Right atrium auricular region (tissue), 2 donors: ENCODE measurements around the gene ELMO3. TPM values are rescaled to one million over a fixed set of nuclear protein-coding genes. Genes with fewer than 3 reads are reported as not detected.

ENCODE experiments used
- DNase-seq: peaks from one replicate; pipeline ENCODE4 v3.0.0-alpha.2; 2019; ENCODE audit warnings: low spot score
- H3K27ac ChIP-seq, 2 donors: fragments of 200-600 bp; sonication (generic); 1 replicate in 1 of 2; 2 replicates in 1 of 2; pipeline ENCODE4 v1.5.1; 2016 to 2019
- H3K27me3 ChIP-seq, 2 donors: fragments of 200-600 bp; sonication (generic); one replicate each; pipeline versions ENCODE4 v1.5.1 to v1.6.0; 2017 to 2019
- H3K36me3 ChIP-seq: fragments of 200-600 bp; sonication (generic); one replicate; pipeline ENCODE4 v1.5.1; 2016
- H3K4me1 ChIP-seq, 2 donors: fragments of 200-600 bp; sonication (generic); one replicate each; pipeline versions ENCODE4 v1.5.1 to v1.6.0; 2017 to 2019
- H3K4me3 ChIP-seq, 2 donors: fragments of 200-600 bp; sonication (generic); 1 replicate in 1 of 2; 2 replicates in 1 of 2; pipeline ENCODE4 v1.5.1; 2017 to 2019; ENCODE audit warnings: mild to moderate bottlenecking in 1 of 2, moderate library complexity in 1 of 2
- H3K9me3 ChIP-seq, 2 donors: fragments of 200-600 bp; sonication (generic); one replicate each; pipeline ENCODE4 v1.5.1; 2019
- total RNA-seq, 2 donors: library from RNA; depleted of rRNA; stranded (reverse); fragments of >200 nt; gene quantifications; one replicate each; pipeline ENCODE4 v1.1.0, GENCODE V29; 2016
- TF ChIP-seq, protein P1 (sequence below), 2 donors: fragments of 200-600 bp; sonication (generic); IDR thresholded peaks; one replicate each; pipeline ENCODE4 v1.5.1; 2019; ENCODE audit warnings: antibody characterized with exemption in 2 of 2

Gene ELMO3
- total RNA-seq, 2 donors from 2014 or later = 0.37 to 2.2 TPM

DNA sequence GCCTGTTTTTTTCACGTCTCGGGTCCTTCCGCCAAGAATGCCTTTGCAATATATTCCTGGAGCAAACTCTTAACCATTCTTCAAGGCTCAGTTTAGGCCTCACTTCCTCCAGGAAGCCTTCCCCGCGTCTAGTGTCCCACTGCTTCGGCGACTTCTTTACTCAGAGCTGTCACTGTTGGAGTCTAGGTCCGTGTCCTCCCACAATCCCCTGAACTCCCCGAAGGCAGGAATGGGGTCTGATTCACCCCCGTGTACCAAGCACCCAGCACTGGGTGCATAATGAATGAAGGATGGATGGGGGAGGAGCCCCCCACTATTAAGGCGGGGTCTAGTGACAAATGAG lies 15.7 kb upstream of the ELMO3 start:
- no peak for DNase-seq
- H3K4me1 ChIP-seq = peaks cover 0 to 38% of the 10 kb centered on the region in 2 donors
- H3K4me3 ChIP-seq = peak overlapping the region; percentile 68 to 72
- TF ChIP-seq, protein P1, sequence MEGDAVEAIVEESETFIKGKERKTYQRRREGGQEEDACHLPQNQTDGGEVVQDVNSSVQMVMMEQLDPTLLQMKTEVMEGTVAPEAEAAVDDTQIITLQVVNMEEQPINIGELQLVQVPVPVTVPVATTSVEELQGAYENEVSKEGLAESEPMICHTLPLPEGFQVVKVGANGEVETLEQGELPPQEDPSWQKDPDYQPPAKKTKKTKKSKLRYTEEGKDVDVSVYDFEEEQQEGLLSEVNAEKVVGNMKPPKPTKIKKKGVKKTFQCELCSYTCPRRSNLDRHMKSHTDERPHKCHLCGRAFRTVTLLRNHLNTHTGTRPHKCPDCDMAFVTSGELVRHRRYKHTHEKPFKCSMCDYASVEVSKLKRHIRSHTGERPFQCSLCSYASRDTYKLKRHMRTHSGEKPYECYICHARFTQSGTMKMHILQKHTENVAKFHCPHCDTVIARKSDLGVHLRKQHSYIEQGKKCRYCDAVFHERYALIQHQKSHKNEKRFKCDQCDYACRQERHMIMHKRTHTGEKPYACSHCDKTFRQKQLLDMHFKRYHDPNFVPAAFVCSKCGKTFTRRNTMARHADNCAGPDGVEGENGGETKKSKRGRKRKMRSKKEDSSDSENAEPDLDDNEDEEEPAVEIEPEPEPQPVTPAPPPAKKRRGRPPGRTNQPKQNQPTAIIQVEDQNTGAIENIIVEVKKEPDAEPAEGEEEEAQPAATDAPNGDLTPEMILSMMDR (IDR thresholded peaks at IDR 0.05) = no peak
- H3K36me3 ChIP-seq = no peaks in the 10 kb centered on the region
- H3K27ac ChIP-seq = peak overlapping the region; percentile 89 to 97
- no peaks in the 10 kb centered on the region for H3K9me3 ChIP-seq
- H3K27me3 ChIP-seq = no peaks in the 10 kb centered on the region

DNA sequence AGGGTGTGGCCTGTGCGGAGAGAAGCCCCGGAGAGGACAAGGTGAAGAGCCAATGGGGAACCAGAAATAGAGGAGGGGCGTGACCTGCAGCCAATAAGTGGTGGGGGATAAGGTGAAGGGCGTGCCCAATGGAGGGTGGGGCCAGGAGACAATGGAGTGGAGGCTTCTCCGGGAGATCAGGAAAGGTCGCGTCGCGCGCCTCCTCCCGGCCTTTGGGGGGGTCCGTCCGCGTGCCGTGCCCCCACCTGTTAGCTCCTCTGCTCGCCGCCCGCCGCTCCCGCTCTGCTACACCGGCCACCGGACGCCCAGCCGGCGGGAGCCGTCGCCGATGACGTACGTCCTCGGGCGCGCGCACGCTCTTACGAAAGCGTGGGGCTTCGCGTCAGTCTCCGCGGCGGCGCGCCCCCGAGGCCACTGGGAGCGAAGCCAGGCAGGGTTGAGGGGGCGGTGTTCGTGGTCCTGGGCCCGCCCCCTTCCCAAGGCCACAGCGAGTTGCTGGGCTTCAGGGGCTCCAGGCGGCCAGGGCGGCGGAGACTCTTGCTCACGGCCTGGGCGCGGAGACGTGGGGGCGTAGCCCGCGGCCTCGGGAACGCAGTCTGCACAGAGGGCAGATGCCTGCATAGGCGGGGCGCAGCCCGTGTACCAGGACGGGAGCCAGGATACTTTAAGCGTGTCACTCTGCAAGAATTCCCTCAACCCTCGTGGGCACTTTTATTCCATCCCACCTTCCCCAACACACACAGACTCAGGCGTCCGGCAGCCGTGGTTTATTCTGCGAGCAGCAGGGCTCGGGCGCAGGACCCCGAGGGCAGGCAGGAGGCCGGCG lies 15.1 kb upstream of the ELMO3 start, which contains the start of gene MATCAP1:
TSS of gene MATCAP1 (minus strand) at position 337 of the 826 bp plus-strand sequence. CDS start 3,353 bp downstream, outside the sequence.
- Histone ChIP-seq H3K9me3 (no peaks in the 10 kb centered on the region), H3K4me1 (peaks cover 0 to 32% of the 10 kb centered on the region in 2 donors), H3K4me3 (peak within 1 kb of the TSS; percentile 68 to 72), H3K36me3 (no peaks in the 10 kb centered on the region), H3K27me3 (no peaks in the 10 kb centered on the region), H3K27ac (peak within 1 kb of the TSS; percentile 89 to 97)
- TF ChIP-seq, protein P1 (IDR thresholded peaks at IDR 0.05) = no peak
- DNase-seq = peak; percentile 98

DNA sequence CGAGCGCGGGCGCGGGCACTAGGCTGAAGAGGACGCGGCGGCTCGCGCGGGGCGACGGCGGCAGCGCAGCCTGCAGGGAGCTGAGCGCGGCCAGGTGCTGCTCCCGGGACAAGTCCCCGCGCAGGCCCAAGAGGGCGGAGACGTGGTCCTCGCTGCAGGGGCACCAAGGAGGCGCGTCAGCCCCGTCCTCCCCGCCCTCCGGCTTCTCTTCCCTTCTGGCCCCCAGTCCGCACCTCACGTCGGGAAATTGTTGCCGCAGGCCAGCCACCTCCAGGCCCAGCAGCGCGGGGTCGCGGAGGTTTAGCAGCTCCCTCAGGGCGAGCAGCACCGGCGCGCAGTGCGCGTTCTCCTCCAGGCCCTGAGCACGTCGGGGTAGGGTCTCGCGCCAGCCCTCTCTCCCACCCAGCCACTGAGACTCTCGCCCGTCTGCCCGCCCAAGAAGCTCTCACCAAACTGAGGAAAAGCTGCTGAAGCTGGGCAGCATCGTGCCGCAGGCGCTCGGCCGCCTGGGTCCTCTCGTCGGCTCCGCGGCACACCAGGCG lies 14.4 kb upstream of the ELMO3 start:
- Histone ChIP-seq H3K9me3 (no peaks in the 10 kb centered on the region), H3K4me1 (peaks cover 0 to 29% of the 10 kb centered on the region in 2 donors), H3K4me3 (peak overlapping the region; percentile 68 to 72), H3K36me3 (no peaks in the 10 kb centered on the region), H3K27ac (peak overlapping the region; percentile 89 to 97), H3K27me3 (no peaks in the 10 kb centered on the region)
- TF ChIP-seq, protein P1 (IDR thresholded peaks at IDR 0.05) = no peak
- DNase-seq = no peak

DNA sequence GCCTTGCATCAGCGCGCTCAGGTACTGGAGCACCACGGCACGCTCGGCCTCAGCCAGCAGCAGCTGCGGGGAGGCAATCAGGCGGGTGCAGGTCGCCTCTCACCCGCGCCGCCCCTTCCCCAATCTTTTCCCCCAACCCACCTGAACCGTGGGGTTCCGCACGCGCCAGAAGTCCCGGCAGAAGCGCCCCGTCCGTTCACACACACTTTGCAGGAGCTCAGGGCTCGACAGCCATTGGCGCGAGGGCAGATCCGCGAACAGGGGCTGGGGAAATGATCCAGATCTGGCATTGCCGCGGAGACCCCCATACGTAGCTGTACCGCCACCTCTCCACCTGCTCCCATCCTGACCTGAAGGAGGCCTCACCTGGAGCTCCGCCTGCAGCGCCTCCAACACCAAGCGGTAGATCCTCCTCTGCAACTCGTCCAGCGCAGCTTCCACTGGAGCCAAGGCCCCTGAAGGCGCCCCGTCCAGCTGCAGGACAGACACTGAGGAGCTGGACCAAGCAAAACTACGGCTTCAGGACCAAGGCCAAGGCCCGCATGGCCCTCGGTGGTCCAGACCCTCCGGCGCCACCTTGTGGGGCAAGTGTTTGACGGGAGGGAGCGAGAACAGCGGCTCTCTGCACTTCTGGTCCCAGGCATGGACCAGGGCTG lies 13.8 kb upstream of the ELMO3 start:
- no peaks in the 10 kb centered on the region for H3K36me3 ChIP-seq
- TF ChIP-seq, protein P1 (IDR thresholded peaks at IDR 0.05) = peak; percentile 81 to 91
- no peaks in the 10 kb centered on the region for H3K27me3 ChIP-seq
- H3K27ac ChIP-seq = no peak overlapping the region
- DNase-seq = peak; percentile 93
- no peaks in the 10 kb centered on the region for H3K9me3 ChIP-seq
- H3K4me1 ChIP-seq = peaks cover 0 to 29% of the 10 kb centered on the region in 2 donors
- H3K4me3 ChIP-seq = peak overlapping the region in 1 of 2 donors; percentile 72

DNA sequence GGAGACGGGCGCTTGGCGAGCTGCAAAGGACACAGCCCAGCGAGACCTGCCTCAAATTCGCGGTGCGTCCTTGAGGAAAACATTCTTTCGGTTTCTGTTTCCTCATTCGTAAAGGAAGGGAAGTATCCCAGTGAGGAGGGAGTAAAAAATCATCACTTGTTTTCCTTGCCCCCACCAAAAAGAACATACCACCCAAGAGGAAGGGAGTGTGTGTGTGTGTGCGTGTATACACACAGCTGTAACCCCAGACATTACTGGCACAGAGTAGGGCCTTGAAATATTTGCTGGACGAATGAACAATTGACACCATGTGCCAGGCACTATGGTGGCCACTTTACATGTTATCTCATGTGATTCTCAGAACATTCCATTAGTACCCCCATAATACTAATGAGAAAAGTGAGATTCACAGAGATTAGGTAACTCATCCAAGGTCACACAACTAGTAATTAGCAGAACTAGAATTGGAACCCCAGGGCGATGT lies 13.2 kb upstream of the ELMO3 start:
- no peaks in the 10 kb centered on the region for H3K36me3 ChIP-seq
- H3K27me3 ChIP-seq = no peaks in the 10 kb centered on the region
- no peak overlapping the region for H3K27ac ChIP-seq
- peaks cover 0 to 29% of the 10 kb centered on the region in 2 donors for H3K4me1 ChIP-seq
- DNase-seq = no peak
- no peaks in the 10 kb centered on the region for H3K9me3 ChIP-seq
- TF ChIP-seq, protein P1 (IDR thresholded peaks at IDR 0.05) = no peak
- no peak overlapping the region for H3K4me3 ChIP-seq
